Measurements from ENCODE around the gene GPR149. TPM values are rescaled to one million over a fixed set of nuclear protein-coding genes. Genes with fewer than 3 reads are reported as not detected.
"Not testable (repeated sequence)": the region's sequence is repeated elsewhere in the genome, so short reads cannot be mapped to it uniquely, and the experiment has no call there.

Gene GPR149
- under 1 TPM in 1 of 2 donors, not detected in 1; 0.09 TPM for total RNA-seq

GRCh38 chr3:154430014-154430413 is at the start of gene GPR149:
Gene GPR149, minus strand, starts transcription at chr3:154430190. Its CDS starts 575 bp downstream, at chr3:154429615.
- Histone ChIP-seq H3K4me1 (replicated peaks) (no peaks in the 10 kb centered on the region), H3K27me3 (replicated peaks; ENCODE audit: insufficient read depth) (no peaks in the 10 kb centered on the region), H3K4me3 (no peak within 1 kb of the TSS), H3K27ac (no peak within 1 kb of the TSS), H3K36me3 (no peaks in the 10 kb centered on the region), H3K9me3 (no peaks in the 10 kb centered on the region)
- DNase-seq (ENCODE audit: low spot score): peak; percentile 4
- WGBS: 9% methylated on average over 7 of the region's 7 CpGs
- intact Hi-C loops (cut with DNase I): no loop called here
- TF ChIP-seq POLR2AphosphoS5 (IDR thresholded peaks at IDR 0.05): no peak
- no peak for TF ChIP-seq CTCF (IDR thresholded peaks at IDR 0.05)
- TF ChIP-seq POLR2A (IDR thresholded peaks at IDR 0.05): no peak

- Histone ChIP-seq H3K4me1 (replicated peaks) (no peaks in the 10 kb centered on the region), H3K4me3 (no peak overlapping the region), H3K27me3 (replicated peaks; ENCODE audit: insufficient read depth) (no peaks in the 10 kb centered on the region), H3K36me3 (no peaks in the 10 kb centered on the region), H3K9me3 (no peaks in the 10 kb centered on the region), H3K27ac (no peak overlapping the region)
- intact Hi-C loops (cut with DNase I): no loop called here
- TF ChIP-seq POLR2AphosphoS5 (IDR thresholded peaks at IDR 0.05): no peak
- no peak for TF ChIP-seq CTCF (IDR thresholded peaks at IDR 0.05)
- DNase-seq (ENCODE audit: low spot score): no peak
Observed at GRCh38 chr3:154473769-154474168, 43.8 kb upstream of the GPR149 start.

- H3K27ac ChIP-seq: no peak overlapping the region
- H3K4me1 ChIP-seq (replicated peaks): no peaks in the 10 kb centered on the region
- H3K27me3 ChIP-seq (replicated peaks; ENCODE audit: insufficient read depth): no peaks in the 10 kb centered on the region
- TF ChIP-seq POLR2A (IDR thresholded peaks at IDR 0.05) (no peak), CTCF (IDR thresholded peaks at IDR 0.05) (no peak), POLR2AphosphoS5 (IDR thresholded peaks at IDR 0.05) (no peak)
- H3K9me3 ChIP-seq: no peaks in the 10 kb centered on the region
- H3K36me3 ChIP-seq: no peaks in the 10 kb centered on the region
- WGBS: 100% methylated on average over 1 of the region's 1 CpG
- intact Hi-C loops (cut with DNase I): no loop called here
- DNase-seq (ENCODE audit: low spot score): no peak
- no peak overlapping the region for H3K4me3 ChIP-seq
Observed at GRCh38 chr3:154469585-154469984, 39.6 kb upstream of the GPR149 start.

GRCh38 chr3:154464440-154465190 is 34.6 kb upstream of the GPR149 start:
- TF ChIP-seq POLR2A (IDR thresholded peaks at IDR 0.05): no peak
- TF ChIP-seq POLR2AphosphoS5 (IDR thresholded peaks at IDR 0.05): no peak
- TF ChIP-seq CTCF (IDR thresholded peaks at IDR 0.05): no peak
- intact Hi-C loops (cut with DNase I): no loop called here
- Histone ChIP-seq H3K9me3 (no peaks in the 10 kb centered on the region), H3K4me1 (replicated peaks) (no peaks in the 10 kb centered on the region), H3K27ac (no peak overlapping the region), H3K27me3 (replicated peaks; ENCODE audit: insufficient read depth) (no peaks in the 10 kb centered on the region), H3K36me3 (no peaks in the 10 kb centered on the region), H3K4me3 (no peak overlapping the region)
- no peak for DNase-seq (ENCODE audit: low spot score)

GRCh38 chr3:154458560-154458959 is 28.6 kb upstream of the GPR149 start:
- TF ChIP-seq POLR2AphosphoS5 (IDR thresholded peaks at IDR 0.05) (no peak), CTCF (IDR thresholded peaks at IDR 0.05) (no peak), POLR2A (IDR thresholded peaks at IDR 0.05) (no peak)
- no peak for DNase-seq (ENCODE audit: low spot score)
- WGBS: 76% methylated on average over 2 of the region's 2 CpGs
- Histone ChIP-seq H3K4me1 (replicated peaks) (no peaks in the 10 kb centered on the region), H3K27ac (no peak overlapping the region), H3K27me3 (replicated peaks; ENCODE audit: insufficient read depth) (no peaks in the 10 kb centered on the region), H3K36me3 (no peaks in the 10 kb centered on the region), H3K4me3 (no peak overlapping the region), H3K9me3 (no peaks in the 10 kb centered on the region)
- intact Hi-C loops (cut with DNase I): no loop called here

- H3K4me3 ChIP-seq; H3K36me3 ChIP-seq; H3K27me3 ChIP-seq (replicated peaks; ENCODE audit: insufficient read depth); H3K27ac ChIP-seq; H3K9me3 ChIP-seq; H3K4me1 ChIP-seq (replicated peaks); intact Hi-C loops (cut with DNase I); DNase-seq (ENCODE audit: low spot score): not testable (repeated sequence)
- WGBS: 89% methylated on average over 12 of the region's 12 CpGs
Observed at GRCh38 chr3:154439081-154439480, 9.1 kb upstream of the GPR149 start.
